Measurements from ENCODE around the gene LRFN3.

Gene LRFN3

GRCh38 chr19:35915443-35915842 is 20.7 kb upstream of the LRFN3 start:
- no peak for DNase-seq (ENCODE audit: low read depth)
- no peak for TF ChIP-seq CTCF (IDR thresholded peaks at IDR 0.05; ENCODE audit: insufficient read depth, low read depth, low read length, missing control alignments)

GRCh38 chr19:35919306-35919705 is 16.9 kb upstream of the LRFN3 start:
- no peak overlapping the region for H3K4me3 ChIP-seq (ENCODE audit: low read depth, low read length)
- no peak for TF ChIP-seq CTCF (IDR thresholded peaks at IDR 0.05; ENCODE audit: insufficient read depth, low read depth, low read length, missing control alignments)
- no peak for DNase-seq (ENCODE audit: low read depth)

More at GRCh38 chr19:35915443-35915842, 20.7 kb upstream of the LRFN3 start:
- no peak overlapping the region for H3K4me3 ChIP-seq (ENCODE audit: low read depth, low read length)

- H3K4me3 ChIP-seq (ENCODE audit: low read depth, low read length): no peak overlapping the region
- no peak for DNase-seq (ENCODE audit: low read depth)
- TF ChIP-seq CTCF (IDR thresholded peaks at IDR 0.05; ENCODE audit: insufficient read depth, low read depth, low read length, missing control alignments): no peak
Measured at GRCh38 chr19:35921012-35921411, 15.2 kb upstream of the LRFN3 start.

- no peak for TF ChIP-seq CTCF (IDR thresholded peaks at IDR 0.05; ENCODE audit: insufficient read depth, low read depth, low read length, missing control alignments)
Measured at GRCh38 chr19:35925501-35925900, 10.7 kb upstream of the LRFN3 start.

GRCh38 chr19:35928507-35928906 is 7.7 kb upstream of the LRFN3 start:
- TF ChIP-seq CTCF (IDR thresholded peaks at IDR 0.05; ENCODE audit: insufficient read depth, low read depth, low read length, missing control alignments): no peak
- H3K4me3 ChIP-seq (ENCODE audit: low read depth, low read length): no peak overlapping the region
- no peak for DNase-seq (ENCODE audit: low read depth)

More at GRCh38 chr19:35925501-35925900, 10.7 kb upstream of the LRFN3 start:
- no peak for DNase-seq (ENCODE audit: low read depth)
- no peak overlapping the region for H3K4me3 ChIP-seq (ENCODE audit: low read depth, low read length)

GRCh38 chr19:35929876-35930275 is 6.3 kb upstream of the LRFN3 start:
- no peak for TF ChIP-seq CTCF (IDR thresholded peaks at IDR 0.05; ENCODE audit: insufficient read depth, low read depth, low read length, missing control alignments)
- no peak overlapping the region for H3K4me3 ChIP-seq (ENCODE audit: low read depth, low read length)
- DNase-seq (ENCODE audit: low read depth): no peak

- peak; percentile 97 for TF ChIP-seq CTCF (IDR thresholded peaks at IDR 0.05; ENCODE audit: insufficient read depth, low read depth, low read length, missing control alignments)
- H3K4me3 ChIP-seq (ENCODE audit: low read depth, low read length): peak overlapping the region; percentile 60
- DNase-seq (ENCODE audit: low read depth): peak; percentile 100
Measured at GRCh38 chr19:35931161-35931873, 4.9 kb upstream of the LRFN3 start.

All from GM12865 (cell line).